Colonic mucosa (tissue), 4 donors: ENCODE data around the gene RBBP8NL. TPM values are rescaled to one million over a fixed set of nuclear protein-coding genes. Genes with fewer than 3 reads are reported as not detected.
A peak's percentile ranks its signal among the peaks of the same experiment; 100 is the strongest.

Experiments used
- DNase-seq: peaks from one replicate; pipeline ENCODE4 v3.0.0-alpha.2; 2020
- H3K27ac ChIP-seq: fragments of 200-600 bp; one replicate; pipeline ENCODE4 v1.8.0; 2021
- H3K27me3 ChIP-seq: fragments of 200-600 bp; one replicate; pipeline ENCODE4 v1.8.0; 2021
- H3K36me3 ChIP-seq: fragments of 200-600 bp; one replicate; pipeline ENCODE4 v1.8.0; 2021
- H3K4me1 ChIP-seq: fragments of 200-600 bp; one replicate; pipeline ENCODE4 v1.8.0; 2021; ENCODE audit warnings: mild to moderate bottlenecking
- H3K4me3 ChIP-seq: fragments of 200-600 bp; one replicate; pipeline ENCODE4 v1.8.0; 2021
- H3K9ac ChIP-seq, 2 donors: one replicate each; pipeline ENCODE4 v1.7.0; 2013; ENCODE audit warnings: control low read depth in 2 of 2, low read depth in 2 of 2, low read length in 2 of 2
- H3K9me3 ChIP-seq: fragments of 200-600 bp; one replicate; pipeline ENCODE4 v1.8.0; 2021
- intact Hi-C: fragments of 100-400 bp; cut with DNase I; formaldehyde crosslinking; loops from one replicate; pipeline ENCODE4 v1.14.1; 2022
- total RNA-seq, 2 donors: library from RNA; stranded (reverse); fragmentation: NEBNext Ultra II Directional in 1 of 2; extraction: Animal tissue kit (Norgen Biotek cat#: 25700) in 1 of 2; gene quantifications; one replicate each; pipeline ENCODE4 v1.2.1, GENCODE V29; 2021
- TF ChIP-seq, protein P1 (sequence below): fragments of 200-600 bp; IDR thresholded peaks from one replicate; pipeline ENCODE4 v1.8.0; 2022; ENCODE audit warnings: antibody characterized with exemption, mild to moderate bottlenecking
- donor health status: healthy.
- donor health status: DM: no; HTN: no; CAD: no.
- donor health status: DM: no; HTN: no; CAD: no.

Gene RBBP8NL
- total RNA-seq, 2 donors from 2014 or later, result 5.9 to 12.5 TPM

DNA sequence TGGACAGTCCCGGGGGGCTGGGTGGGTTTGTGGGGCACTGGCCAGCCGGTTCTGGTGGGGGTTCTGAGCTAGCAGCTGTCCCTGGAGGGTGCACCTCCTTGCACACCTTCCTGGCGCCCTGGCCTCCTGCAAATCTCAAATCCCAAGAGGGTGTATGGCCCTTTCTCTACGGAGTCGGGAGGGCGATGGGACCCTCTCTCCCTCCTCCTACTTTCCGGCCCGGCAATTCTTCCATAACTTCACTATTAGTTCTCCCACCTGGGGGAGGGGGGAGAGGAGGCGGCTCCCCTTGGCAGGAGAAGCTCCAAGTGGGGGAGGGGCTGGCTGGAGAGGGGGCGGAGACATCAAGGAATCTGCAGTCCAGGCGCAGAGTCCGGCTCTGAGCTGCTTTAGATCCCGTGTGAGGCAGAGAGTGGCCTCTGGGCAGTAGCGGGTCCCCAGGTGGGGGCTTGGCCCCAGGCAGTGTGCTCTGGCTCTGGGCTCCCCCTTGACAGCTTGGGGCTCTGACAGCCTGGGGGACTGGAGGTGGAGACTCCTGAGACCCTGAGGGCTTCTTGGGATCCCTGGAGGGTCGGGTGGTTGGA is 58.9 kb downstream of the RBBP8NL start:
- H3K27ac ChIP-seq, result peak overlapping the region; percentile 46
- TF ChIP-seq, protein P1, sequence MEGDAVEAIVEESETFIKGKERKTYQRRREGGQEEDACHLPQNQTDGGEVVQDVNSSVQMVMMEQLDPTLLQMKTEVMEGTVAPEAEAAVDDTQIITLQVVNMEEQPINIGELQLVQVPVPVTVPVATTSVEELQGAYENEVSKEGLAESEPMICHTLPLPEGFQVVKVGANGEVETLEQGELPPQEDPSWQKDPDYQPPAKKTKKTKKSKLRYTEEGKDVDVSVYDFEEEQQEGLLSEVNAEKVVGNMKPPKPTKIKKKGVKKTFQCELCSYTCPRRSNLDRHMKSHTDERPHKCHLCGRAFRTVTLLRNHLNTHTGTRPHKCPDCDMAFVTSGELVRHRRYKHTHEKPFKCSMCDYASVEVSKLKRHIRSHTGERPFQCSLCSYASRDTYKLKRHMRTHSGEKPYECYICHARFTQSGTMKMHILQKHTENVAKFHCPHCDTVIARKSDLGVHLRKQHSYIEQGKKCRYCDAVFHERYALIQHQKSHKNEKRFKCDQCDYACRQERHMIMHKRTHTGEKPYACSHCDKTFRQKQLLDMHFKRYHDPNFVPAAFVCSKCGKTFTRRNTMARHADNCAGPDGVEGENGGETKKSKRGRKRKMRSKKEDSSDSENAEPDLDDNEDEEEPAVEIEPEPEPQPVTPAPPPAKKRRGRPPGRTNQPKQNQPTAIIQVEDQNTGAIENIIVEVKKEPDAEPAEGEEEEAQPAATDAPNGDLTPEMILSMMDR, result no peak
- no peak for DNase-seq
- H3K4me1 ChIP-seq, result peaks cover 19% of the 10 kb centered on the region
- peak overlapping the region in 1 of 2 donors; percentile 50 for H3K9ac ChIP-seq
- H3K4me3 ChIP-seq, result peak overlapping the region; percentile 61
- H3K36me3 ChIP-seq, result no peaks in the 10 kb centered on the region
- intact Hi-C loops, result no loop called here
- H3K27me3 ChIP-seq, result peaks cover 28% of the 10 kb centered on the region
- no peaks in the 10 kb centered on the region for H3K9me3 ChIP-seq

DNA sequence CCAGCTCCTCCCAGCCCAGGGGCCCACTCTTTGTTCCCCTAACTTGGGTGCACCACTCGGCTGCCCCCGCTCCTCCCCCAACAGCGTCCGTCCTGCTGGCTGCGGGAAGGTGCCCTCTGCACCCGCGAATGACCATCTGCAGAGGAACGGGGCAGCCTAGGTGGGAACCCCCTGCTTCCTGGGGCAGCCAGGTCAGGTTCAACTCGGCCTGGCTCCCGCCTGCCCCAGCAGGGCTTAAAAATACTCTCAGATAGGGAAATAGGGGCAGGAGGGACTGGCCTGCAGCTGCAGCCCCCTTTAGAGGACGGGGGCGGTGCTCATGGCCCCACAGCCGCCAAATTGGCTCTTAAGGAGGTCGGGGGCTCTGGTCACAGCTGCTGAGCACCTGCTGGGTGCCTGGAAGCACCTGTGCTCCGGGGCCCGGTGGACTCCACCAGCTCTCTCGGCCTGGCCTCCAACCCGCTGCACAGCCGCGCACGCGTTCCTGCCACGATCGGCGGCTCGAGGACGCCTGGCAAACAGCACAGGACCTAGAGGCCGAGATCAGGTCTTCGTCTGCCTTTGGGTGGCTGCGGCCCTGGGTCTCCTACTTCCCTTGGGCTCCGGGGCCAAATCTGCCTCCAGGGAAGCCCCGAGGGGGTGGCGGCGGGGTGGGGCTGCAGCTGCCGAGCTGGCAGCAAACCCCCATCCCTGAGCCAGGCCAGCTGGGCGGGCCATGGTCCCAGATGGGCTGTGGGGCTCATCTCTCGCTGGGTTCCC is 59.5 kb downstream of the RBBP8NL start:
- peak overlapping the region; percentile 46 for H3K27ac ChIP-seq
- H3K9ac ChIP-seq, result peak overlapping the region; percentile 46 to 60
- peaks cover 19% of the 10 kb centered on the region for H3K4me1 ChIP-seq
- H3K4me3 ChIP-seq, result peak overlapping the region; percentile 61
- peaks cover 28% of the 10 kb centered on the region for H3K27me3 ChIP-seq
- H3K9me3 ChIP-seq, result no peaks in the 10 kb centered on the region
- TF ChIP-seq, protein P1, result no peak
- intact Hi-C loops, result no loop called here
- H3K36me3 ChIP-seq, result no peaks in the 10 kb centered on the region
- no peak for DNase-seq

DNA sequence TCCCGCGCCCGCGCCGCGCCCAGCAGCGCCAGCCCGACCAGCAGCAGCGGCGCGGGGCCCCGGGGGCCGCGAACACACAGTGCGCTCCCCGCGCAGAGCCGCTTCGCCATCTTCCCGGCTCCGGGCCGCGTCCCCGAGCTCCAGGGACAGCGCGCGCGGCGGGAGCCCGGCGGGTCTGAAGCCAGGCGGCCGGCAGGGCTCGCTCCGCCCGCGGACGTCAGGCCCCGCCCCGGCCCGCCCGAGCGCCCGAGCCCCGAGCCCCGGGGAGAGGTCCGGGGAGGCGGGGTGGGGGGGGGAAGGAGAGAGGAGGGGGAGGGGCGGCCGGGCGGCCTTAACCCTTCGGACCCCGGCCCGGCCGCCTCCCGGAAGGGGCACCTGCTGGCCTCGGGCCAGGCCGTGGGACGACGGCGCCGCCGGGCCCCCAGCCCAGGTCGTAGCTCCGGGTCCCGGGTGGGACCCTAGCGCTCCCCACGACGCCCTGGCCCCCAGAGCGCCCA is 60.2 kb downstream of the RBBP8NL start, which contains the start of gene LAMA5:
Gene LAMA5 (minus strand): TSS at position 177 of the 497 bp plus-strand sequence. CDS start 67 bp downstream, at position 110.
- intact Hi-C loops, result no loop called here
- TF ChIP-seq, protein P1, result no peak
- no peaks in the 10 kb centered on the region for H3K36me3 ChIP-seq
- peak within 1 kb of the TSS; percentile 46 for H3K27ac ChIP-seq
- peak within 1 kb of the TSS; percentile 61 for H3K4me3 ChIP-seq
- peaks cover 19% of the 10 kb centered on the region for H3K4me1 ChIP-seq
- peak within 1 kb of the TSS; percentile 68 to 79 for H3K9ac ChIP-seq
- H3K9me3 ChIP-seq, result no peaks in the 10 kb centered on the region
- peaks cover 28% of the 10 kb centered on the region for H3K27me3 ChIP-seq
- DNase-seq, result no peak

DNA sequence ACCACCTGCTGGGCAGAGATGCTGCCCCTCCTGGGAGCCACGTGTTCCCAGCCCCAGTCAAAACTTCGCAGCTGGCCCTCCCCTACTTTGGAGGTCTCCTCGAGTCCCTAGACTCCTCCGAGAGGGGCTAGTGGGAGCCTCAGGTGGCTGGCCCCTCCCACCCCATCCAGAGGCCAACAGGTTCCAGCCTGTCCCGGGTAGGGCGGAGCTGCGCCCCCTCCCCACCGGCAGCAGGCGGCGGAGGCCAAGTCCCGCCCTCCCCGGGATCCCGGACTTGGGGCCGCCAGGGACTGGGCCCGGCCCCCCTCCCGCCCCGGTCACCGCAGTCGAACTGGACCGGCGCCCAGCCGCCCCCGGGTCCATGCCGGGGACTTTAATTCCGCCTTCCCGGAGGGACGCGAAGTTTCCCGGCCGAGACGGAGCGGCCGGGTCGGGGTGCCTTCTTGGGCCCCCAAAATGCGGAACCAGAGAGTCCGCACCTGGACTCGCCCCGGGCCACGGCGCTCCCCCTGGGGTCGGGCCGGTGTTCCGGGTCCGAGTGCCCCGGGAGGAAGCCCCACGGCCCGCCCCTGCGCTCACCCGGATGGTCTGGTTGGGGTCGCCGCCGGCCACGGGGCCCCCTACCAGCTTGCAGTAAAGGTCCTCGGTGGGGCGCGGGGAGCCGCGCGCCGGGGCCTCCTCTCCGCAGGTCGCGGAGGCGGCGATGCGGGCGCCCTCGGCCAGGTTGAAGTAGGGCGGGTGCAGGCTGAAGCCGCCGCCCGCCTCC is 60.8 kb downstream of the RBBP8NL start:
- Histone ChIP-seq H3K36me3 (no peaks in the 10 kb centered on the region), H3K4me3 (peak overlapping the region; percentile 61), H3K27me3 (peaks cover 28% of the 10 kb centered on the region), H3K9me3 (no peaks in the 10 kb centered on the region), H3K4me1 (peaks cover 19% of the 10 kb centered on the region), H3K27ac (peak overlapping the region; percentile 44), H3K9ac (peak overlapping the region; percentile 68 to 79)
- TF ChIP-seq, protein P1, result no peak
- DNase-seq, result no peak
- intact Hi-C loops, result no loop called here

DNA sequence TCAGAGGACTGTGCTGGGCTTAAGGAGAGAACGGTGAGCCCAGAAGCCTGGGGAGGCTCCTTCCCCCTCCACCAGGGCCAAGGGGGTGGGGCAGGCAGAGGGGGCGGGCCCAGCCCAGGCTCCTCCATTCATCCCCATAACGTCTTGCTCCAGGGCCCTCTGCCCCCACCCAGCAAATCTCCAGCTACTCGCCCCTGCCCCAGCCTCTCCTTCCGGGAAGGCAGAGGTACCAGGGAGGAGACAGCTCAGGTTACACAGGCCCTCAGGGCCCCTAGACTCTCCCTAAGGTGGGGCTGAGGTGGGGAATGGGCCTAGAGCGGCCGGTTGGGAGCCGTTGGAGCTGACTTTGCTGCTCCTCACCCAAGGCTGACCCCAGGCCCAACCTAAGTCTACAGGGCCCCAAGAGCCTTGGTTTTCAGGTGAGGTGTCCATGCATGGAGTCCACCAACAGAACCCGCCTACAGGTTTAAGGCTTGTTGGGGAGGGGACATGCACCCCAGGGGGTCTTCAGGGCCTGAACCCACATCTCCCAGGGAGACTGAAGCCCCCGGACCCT is 61.4 kb downstream of the RBBP8NL start:
- Histone ChIP-seq H3K27ac (peak overlapping the region; percentile 44), H3K27me3 (peaks cover 28% of the 10 kb centered on the region), H3K4me3 (peak overlapping the region; percentile 61), H3K9me3 (no peaks in the 10 kb centered on the region), H3K36me3 (no peaks in the 10 kb centered on the region), H3K4me1 (peaks cover 19% of the 10 kb centered on the region), H3K9ac (peak overlapping the region; percentile 68 to 79)
- DNase-seq, result no peak
- intact Hi-C loops, result no loop called here
- TF ChIP-seq, protein P1, result no peak
